ENCODE measurements around the gene YARS1.

The YARS1 gene

GRCh38 chr1:32784817-32785216 lies 32.3 kb downstream of the YARS1 start:
- no peak for DNase-seq (ENCODE audit: low spot score)
- Histone ChIP-seq H3K4me3 (no peak overlapping the region), H3K27ac (no peak overlapping the region)
- TF ChIP-seq, protein P1, sequence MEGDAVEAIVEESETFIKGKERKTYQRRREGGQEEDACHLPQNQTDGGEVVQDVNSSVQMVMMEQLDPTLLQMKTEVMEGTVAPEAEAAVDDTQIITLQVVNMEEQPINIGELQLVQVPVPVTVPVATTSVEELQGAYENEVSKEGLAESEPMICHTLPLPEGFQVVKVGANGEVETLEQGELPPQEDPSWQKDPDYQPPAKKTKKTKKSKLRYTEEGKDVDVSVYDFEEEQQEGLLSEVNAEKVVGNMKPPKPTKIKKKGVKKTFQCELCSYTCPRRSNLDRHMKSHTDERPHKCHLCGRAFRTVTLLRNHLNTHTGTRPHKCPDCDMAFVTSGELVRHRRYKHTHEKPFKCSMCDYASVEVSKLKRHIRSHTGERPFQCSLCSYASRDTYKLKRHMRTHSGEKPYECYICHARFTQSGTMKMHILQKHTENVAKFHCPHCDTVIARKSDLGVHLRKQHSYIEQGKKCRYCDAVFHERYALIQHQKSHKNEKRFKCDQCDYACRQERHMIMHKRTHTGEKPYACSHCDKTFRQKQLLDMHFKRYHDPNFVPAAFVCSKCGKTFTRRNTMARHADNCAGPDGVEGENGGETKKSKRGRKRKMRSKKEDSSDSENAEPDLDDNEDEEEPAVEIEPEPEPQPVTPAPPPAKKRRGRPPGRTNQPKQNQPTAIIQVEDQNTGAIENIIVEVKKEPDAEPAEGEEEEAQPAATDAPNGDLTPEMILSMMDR (IDR thresholded peaks at IDR 0.05), result no peak

DNA sequence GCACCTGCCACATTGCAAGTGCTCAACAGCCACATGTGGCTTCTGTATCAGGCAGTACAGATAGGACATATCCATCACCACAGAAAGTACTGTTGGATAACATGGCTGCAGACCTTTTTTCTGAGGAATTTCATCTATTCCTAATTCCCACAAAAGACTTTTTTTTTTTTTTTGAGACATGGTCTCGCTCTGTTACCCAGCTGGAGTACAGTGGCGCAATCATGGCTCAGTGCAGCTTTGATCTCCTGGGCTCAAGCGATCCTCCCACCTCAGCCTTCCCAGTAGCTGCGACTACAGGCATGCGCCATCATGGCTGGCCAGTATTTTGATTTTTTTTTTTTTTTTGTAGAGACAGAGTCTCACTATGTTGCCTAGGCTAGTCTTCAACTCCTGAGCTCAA lies 33.3 kb downstream of the YARS1 start:
- Histone ChIP-seq H3K4me3 (no peak overlapping the region), H3K27ac (no peak overlapping the region)
- TF ChIP-seq, protein P1 (IDR thresholded peaks at IDR 0.05), result no peak
- DNase-seq (ENCODE audit: low spot score), result no peak

GRCh38 chr1:32782086-32782485 lies 35.1 kb downstream of the YARS1 start:
- H3K4me3 ChIP-seq, result no peak overlapping the region
- H3K27ac ChIP-seq, result no peak overlapping the region
- TF ChIP-seq, protein P1 (IDR thresholded peaks at IDR 0.05), result no peak
- no peak for DNase-seq (ENCODE audit: low spot score)

DNA sequence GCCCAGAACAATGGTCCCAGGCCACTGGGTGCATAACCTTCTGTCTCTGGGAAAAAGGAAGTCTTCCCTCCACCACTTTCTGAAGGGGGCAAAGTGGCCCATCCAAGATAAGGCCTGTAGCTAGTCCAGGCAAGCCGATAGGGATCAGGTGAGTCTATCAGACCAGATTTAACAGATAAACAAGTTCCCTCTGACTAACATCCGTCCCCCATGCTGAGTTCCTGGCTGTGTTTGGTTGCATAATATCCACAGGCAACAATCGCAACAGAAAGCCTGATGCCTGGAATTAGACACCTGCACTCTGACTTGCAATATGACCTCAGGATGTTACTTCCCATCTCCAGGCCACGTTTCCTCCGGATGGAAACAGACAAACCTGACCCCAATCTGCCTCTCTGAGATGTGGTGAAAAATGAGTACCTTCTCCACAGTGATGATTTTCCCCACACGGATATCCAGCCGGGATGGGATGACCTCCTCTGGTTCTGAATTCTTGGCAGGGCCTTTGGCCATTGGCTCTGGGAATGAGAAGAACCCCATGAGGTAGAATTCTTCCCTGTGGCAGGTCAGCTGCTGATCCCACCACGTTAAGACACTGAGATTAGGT lies 36.4 kb downstream of the YARS1 start:
- no peak for DNase-seq (ENCODE audit: low spot score)
- TF ChIP-seq, protein P1 (IDR thresholded peaks at IDR 0.05), result no peak
- H3K27ac ChIP-seq, result no peak overlapping the region
- no peak overlapping the region for H3K4me3 ChIP-seq

DNA sequence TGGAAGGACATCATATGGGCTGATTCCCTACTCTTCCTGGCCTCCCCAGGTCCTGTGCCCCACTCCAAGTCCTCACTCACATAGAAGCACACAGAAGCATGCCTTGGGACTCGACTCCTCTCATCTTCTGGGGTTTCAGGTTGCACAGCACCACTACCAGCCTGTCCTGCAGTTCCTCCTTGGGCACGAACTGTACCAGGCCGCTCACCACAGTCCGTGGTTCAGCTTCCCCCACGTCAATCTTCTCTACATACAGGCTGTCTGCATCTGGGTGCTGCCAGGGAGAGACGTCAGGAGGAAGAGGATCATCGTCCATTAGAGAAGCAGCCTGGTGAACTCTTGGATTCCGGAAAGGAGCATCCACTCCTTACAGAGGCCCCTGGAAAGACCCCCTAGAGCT lies 37.2 kb downstream of the YARS1 start:
- Histone ChIP-seq H3K27ac (no peak overlapping the region), H3K4me3 (no peak overlapping the region)
- no peak for DNase-seq (ENCODE audit: low spot score)
- TF ChIP-seq, protein P1 (IDR thresholded peaks at IDR 0.05), result no peak

- Histone ChIP-seq H3K27ac (no peak overlapping the region), H3K4me3 (no peak overlapping the region)
- DNase-seq (ENCODE audit: low spot score), result no peak
- TF ChIP-seq, protein P1 (IDR thresholded peaks at IDR 0.05), result no peak
These were observed 37.9 kb downstream of the YARS1 start for GRCh38 chr1:32779242-32779641.

DNA sequence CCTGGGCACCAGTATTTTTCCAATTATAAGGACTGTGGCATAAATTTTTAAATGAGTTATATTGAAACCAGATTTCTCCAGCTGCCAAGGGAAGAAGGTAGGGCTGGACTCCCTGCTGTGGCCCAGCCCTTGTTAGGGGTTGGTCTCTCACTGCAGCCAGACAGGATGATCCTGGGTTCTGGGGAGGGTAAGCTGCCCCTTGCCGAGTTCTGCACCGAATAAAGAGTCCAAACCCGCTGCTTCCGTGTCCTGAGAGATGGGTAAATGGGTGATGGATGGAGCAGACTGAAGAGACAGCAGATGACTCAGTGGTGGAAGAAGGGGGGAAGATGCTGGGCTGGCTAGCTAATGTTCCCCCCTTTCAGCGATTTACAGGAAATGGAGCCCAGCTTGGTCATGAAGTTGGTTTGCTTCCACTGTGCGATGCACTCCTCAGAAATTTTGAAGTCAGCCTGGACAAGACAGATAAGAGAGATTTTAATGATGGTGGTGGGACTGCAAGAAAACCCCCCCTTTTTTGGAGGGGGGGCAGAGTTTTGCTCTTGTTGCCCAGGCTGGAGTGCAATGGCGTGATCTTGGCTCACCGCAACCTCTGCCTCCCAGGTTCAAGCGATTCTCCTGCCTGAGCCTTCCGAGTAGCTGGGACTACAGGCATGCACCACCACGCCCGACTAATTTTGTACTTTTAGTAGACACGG lies 41.4 kb downstream of the YARS1 start:
- TF ChIP-seq, protein P1 (IDR thresholded peaks at IDR 0.05), result no peak
- no peak overlapping the region for H3K27ac ChIP-seq
- no peak for DNase-seq (ENCODE audit: low spot score)
- H3K4me3 ChIP-seq, result no peak overlapping the region

Data from coronary artery (tissue), 2 donors.